NCI-H1105 treated with DMSO at 0.1 percent for 48 hours (cell line): Measurements from ENCODE around the gene ZNF273.
"Not testable (repeated sequence)": the region's sequence is repeated elsewhere in the genome, so short reads cannot be mapped to it uniquely, and the experiment has no call there.

Source experiments
- DNase-seq: peaks from one replicate; lab custom pipeline; 2025; lab: John Stamatoyannopoulos, UW

Gene ZNF273

DNA sequence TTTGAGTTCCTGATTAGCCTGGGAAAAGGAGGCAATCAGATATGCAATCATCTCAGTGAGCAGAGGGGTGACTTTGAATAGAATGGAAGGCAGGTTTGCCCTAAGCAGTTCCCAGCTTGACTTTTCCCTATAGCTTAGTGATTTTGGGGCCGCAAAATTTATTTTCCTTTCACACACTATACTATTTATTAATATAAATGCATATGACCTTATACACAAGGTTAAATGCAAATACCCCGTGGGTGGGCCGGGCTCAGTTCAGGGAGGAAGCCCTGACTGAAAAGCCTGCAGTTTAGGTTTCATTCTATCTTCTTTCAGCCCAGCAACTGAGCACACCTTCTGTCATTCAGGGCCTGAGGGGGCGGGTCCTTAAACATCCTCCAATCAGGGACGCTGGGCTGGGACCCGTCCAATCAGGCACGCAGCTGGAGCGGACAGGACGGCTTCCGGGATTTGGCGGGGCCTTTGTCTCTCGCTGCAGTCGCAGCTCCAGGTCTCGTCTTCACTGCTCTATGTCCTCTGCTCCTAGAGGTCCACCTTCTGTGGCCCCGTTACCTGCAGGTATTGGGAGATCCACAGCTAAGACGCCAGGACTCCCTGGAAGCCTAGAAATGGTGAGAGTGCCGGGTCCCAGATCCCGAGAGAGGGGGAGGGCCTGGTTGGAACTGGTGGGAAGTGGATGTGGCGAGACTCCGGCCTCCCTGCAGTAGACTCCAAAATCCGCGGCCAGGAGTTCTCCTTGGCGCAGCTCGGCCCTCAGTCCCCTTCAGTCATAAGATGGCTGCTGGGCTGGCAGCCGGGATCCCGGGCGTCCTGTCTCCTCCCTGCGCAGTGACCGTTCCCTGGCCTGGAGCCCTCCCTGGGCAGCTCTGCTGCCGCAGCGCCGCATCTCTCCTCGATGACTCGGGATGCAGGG is at the start of gene ZNF273:
Gene ZNF273, plus strand, starts transcription at position 468 of the 916 bp plus-strand sequence. Its CDS starts 45 bp downstream, at position 513.
- peak; percentile 89 for DNase-seq

DNA sequence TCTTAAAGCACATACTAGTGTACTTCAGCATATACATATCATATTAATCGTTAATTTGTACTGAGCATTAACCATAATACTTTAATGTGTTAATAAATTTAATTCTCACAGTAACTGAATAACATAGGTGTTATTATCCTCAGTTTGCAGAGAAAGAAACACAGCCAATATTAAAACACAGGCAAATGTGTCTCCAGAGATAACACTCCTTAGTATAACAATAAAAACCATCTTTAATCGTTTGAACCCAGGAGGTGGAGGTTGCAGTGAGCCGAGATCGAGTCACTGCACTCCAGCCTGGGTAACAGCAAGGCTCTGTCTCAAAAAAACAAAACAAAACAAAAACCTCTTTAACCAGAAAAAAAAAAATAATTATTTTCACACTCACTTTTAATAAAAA is 49.4 kb upstream of the ZNF273 start:
- no peak for DNase-seq

DNA sequence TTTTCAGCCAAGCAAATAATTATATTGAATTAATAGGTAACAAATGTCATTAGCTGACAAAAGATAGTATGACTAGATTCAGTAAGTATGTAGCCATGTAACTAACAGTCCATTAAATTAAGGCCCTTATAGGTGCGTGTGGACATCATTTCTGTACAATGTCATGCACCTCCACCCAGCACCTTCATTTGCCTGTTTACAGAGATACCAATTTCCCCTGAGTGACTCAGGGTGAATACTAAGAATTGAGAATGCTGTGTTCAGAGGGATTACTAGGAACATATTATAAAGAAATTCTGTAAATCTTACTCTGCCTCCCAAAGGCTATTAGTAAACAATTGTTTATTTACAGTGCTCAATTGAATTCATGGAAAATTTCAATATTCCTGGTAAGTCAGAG is 48.1 kb upstream of the ZNF273 start:
- DNase-seq, result no peak

DNA sequence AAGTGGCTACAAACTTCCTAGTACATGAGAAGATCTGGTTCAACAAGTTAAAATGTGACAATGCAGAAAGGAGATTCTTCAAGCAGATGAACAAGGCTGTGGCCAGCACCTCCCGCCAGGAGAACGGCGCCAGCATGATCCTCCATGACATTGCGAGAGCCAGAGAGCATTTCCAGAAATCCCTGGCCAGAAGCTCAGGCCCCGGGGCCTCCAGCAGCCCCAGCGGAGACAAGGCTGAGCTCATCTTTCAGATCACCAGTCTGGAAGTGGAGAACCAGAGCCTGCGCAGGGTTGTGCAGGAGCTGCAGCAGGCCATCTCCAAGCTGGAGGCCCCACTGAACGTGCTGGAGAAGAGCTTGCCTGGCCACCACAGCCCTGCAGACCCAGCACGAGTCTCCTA is 40.1 kb upstream of the ZNF273 start:
- no peak for DNase-seq

DNA sequence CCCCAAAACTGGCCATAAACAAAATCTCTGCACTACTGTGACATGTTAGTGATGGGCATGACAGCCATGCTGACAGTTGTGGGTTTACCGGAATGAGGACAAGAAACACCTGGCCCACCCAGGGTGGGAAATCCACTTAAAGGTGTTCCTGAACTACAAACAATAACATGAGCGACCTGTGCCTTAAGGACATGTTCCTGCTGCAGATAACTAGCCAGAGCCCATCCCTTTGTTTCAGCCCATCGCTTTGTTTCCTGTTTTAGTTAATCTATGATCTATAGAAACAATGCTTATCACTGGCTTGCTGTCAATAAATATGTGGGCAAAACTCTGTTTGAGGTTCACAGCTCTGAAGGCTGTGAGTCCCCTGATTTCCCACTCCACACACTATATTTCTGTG is 39.5 kb upstream of the ZNF273 start:
- DNase-seq, result not testable (repeated sequence)

DNA sequence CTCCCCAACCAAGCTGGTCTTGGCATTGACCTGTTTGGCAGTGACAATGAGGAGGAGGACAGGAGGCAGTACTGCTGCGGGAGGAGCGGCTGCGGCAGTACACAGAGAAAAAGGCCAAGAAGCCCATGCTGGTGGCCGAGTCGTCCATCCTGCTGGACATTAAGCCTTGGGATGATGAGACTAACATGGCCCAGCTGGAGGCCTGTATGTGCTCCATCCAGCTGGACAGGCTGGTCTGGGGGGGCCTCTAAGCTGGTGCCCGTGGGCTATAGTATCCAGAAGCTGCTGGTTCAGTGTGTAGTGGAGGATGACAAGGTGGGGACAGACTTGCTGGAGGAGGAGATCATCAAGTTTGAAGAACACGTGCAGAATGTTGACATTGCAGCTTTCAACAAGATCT is 39.1 kb upstream of the ZNF273 start:
- no peak for DNase-seq

DNA sequence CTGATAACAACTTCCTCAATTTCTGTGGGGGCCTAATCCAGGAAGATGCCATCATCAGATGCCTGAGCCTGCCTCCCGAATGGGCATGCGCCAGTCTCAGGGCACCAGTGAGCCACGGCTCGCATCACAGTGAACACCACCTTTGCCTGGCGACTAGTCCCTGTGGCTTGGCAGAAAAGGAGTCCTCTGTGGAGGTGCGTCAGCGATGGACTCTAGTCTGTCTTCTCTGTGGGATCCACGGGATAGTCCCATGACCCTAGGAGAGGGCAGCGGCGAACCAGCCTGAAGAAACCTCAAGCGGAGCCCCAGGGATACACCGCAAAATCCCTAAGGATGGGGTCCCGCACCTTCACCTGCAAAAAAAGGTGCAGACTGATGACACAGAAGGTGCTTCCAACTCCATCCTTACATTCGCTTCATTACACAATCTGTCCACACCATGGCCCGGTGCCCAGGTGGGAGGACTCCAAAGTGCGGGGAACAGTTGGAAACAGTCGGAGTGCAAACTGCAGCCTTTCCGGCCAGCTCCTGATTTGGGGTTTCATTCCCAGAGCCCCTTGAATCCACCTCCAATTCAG is 35.1 kb upstream of the ZNF273 start:
- no peak for DNase-seq

DNA sequence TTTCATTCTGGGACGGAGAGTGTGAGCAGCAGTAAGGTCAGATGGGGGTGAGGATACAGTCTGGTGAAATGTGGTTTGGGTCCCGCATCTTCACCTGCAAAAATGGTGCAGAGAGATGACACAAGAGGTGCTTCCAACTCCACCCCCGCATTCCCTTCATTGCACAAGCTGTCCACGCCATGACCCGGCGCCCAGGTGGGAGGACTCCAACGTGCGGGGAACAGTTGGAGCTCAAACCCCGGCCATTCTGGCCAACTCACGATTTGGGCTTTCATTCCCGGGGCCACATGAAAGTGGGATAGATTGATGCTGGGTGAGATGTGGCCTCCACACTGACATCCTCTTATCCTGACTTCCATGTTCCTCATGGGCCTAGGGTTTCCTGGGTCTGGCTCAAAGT is 34.6 kb upstream of the ZNF273 start:
- no peak for DNase-seq

DNA sequence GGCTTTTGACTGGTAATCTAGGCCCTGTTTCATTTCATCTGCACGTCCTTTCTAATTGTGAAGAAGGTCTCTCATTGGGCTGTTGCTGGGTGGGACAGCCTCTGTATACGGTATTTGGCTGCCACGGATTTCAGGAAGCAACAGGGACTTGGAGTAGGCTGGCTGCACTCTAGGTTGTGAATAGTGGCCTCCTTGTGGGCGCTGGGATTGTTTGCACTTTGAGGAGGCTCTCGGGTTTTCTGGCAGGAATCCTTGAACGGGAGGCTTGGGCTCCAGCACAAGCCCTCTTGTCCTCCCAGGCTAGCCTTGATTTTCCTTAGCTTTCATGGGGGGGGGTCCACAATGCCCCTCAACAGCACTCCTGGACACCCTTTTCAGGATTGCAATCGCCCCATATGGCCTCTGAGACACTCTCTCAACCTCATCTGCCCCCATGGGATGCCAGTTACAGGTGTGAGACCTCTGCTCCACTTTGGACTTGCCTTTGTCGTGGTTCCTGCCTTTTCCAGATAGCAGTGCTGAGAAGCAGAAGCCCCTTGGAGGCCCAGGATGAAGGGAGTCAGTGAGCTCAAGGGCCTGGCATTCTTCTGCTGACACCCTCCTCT is 33.9 kb upstream of the ZNF273 start:
- no peak for DNase-seq

DNA sequence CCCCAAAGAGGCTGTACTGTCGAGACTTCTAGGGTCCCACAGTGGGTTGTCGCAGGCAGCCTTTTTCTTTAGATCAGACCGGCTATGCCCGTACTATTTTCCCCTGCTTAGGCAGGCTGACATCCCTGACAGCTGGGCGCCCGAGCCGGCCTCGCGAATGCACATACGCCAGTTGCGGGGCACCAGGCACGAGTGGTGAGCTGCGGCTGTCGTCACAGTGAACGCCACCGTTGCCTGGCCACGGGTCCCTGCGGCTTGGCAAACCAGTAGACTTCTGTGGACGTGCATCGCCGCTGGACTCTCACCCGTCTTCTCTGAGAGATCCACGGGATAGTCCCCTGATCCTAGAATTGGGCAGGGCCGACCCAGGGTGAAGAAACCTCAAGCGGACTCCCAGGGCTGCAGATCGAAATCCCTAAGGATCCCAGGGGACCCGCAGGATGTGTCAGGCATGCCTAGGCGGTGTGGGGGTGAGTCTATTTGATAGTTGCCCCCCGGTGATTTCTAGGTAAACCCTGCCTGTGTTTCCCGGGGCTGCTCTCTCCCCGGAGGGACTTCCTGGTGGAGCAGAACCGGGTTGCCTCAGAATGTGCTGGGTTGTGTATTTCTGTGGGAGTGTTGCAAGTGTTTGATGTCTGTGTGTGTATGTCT is 33.0 kb upstream of the ZNF273 start:
- no peak for DNase-seq

DNA sequence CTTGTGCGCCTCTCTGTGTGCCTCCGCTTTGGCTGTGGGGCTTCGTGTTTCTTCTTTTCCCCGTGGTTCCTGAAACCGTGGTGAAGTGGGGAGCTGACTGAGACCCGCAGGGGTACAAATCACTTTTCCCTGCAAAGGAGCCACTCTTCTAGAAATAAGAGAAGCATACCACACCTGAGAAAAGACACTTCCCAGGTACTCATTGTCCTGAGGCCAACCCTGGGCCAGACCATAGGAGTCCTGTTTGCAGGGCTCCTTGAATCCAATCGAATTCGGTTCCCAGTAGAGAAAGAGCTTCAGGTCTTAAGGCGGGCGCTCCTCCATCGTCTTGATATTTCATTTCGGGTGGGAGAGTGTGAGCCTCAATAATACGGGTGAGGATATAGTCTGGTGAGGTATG is 32.4 kb upstream of the ZNF273 start:
- DNase-seq, result no peak

DNA sequence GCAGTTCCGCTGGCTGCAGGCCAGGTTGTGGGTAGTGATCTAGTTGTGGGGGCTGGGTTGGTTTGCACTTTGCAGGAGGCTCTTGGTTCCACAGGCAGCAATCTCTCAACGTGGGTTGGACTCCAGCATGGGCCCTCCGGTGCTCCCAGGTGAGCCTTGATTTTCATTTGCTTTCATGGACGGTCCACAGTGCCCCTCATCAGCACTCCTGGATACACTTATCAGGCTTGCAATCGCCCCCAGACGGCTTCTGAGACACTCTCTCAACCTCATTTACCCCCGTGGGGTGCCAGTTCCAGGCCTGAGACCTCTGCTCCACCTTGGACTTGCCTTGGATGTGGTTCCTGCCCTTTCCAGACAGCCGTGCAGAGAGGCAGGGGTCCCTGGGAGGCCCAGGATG is 31.3 kb upstream of the ZNF273 start:
- DNase-seq, result no peak

DNA sequence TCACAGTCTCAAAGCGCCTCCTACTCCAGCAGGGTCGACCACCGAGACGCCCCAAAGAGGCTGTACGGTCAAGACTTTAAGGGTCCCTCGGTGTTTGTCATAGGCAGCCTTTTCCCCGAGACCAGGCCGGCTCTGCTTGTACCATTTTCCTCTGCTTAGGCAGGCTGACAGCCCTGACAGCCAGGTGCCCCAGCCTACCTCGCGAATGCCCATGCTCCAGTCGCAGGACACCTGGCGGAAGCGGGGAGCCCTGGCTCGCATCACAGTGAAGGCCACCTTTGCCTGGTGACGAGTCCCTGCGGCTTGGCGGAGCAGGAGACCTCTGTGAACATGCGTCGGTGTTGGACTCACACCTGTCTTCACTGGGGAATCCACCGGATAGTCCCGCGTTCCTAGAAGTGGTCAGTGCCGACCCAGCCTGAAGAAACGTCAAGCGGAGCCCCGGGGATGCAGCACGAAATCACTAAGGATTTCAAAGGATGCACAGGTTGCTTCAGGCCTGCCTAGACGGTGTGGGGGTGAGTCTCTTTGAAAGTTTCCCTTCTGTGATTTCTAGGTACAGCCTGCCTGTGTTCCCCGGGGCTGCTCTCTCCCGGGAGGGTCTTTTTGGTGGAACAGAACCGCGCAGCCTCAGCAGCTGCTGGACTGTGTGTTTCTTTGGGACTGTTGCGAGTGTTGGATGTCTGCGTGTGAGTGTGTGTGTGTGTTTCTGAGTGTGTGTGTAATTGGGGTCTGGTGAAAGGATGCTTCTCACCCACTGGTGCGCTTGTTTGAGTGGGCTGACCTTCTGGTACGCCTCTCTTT is 30.5 kb upstream of the ZNF273 start:
- DNase-seq, result no peak

DNA sequence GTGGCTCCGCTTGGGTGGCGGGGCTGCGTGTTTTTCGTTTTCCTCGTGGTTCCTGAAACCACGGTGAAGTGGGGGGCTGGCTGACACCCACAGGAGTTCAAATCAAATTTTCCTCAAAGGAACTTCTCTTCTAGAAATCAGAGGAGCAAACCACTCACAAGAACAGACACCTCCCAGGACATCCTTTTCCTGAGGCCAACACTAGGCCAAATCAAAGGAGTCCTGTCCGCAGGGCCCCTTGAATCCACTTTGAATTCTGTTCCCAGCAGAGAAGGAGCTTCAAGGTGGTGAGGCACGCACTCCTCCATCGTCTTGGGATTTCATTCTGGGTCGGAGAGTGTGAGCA is 29.9 kb upstream of the ZNF273 start:
- no peak for DNase-seq

DNA sequence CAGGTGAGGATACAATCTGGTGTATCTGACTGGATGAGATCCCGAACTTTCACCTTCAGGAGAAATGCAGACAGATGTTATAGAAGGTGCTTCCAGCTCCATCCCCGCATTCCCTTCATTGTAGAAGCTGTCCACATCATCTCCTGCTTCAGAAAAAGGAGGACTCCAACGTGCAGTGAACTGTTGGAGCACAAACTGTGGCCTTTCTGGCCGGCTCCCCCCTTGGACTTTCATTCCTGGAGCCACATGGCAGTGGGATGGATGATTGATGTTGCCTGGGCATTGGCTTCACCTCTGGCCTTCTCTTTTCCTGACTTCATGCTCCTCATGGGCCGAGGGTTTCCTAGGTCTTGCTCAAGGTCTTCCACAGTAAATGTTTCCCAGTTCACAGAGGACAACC is 29.6 kb upstream of the ZNF273 start:
- DNase-seq, result no peak

DNA sequence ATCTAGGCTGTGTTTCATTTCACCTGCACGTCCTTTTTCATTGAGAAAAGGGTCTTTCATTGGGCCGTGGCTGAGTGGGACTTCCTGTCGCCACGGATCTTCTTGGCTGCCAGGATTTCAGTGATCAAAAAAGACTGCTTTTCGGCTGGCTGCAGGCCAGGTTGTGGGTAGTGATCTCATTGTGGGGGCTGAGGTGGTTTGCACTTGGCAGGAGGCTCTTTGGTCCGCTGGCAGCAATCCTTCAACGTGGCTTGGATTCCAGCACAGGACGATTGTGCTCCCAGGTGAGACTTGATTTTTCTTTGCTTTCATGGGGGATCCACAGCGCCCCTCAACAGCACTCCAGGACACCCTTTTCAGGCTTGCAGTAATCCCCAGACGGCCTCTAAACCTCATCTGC is 29.0 kb upstream of the ZNF273 start:
- DNase-seq, result no peak

DNA sequence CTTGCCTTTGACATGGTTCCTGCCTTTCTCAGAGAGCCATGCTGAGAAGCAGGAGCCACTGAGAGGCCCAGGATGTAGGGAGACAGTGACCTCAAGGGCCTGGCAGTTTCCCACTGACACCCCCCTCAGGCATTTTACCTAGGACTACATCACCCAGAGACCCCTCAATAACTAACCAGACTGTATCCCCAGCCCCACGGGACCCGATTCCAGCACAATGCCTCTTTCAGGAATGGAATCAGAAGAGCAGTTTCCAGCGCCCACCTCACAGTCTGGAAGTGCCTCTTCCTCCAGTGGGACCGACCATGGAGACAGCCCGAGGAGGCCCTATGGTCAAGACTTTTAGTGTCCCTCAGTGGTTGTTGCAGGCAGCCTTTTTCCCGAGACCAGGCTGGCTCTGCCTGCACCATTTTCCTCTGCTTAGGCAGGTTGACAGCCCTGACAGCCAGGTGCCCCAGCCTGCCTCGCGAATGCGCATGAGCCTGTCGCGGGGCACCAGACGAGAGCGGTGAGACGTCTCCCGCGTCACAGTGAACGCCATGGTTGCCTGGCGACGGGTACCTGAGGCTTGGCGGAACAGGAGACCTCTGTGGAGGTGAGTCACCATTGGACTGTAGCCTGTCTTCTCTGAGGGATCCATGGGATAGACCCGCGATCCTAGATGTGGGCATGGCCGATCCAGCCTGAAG is 28.4 kb upstream of the ZNF273 start:
- no peak for DNase-seq

DNA sequence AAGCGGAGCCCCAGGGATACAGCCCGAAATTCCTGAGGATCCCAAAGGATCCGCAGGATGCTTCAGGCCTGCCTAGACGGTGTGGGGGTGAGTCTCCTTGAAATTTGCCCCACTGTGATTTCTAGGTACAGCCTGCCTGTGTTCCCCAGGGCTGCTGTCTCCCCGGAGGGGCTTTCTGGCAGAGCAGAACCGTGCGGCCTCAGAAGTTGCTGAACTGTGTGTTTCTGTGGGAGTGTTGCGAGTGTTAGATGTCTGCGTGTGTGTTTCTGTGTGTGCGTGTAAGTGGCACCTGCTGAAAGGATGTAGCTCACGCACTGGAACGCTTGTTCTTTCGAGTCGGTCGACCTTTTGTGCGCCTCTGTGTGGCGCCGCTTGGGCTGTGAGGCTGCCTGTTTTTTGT is 27.8 kb upstream of the ZNF273 start:
- no peak for DNase-seq

DNA sequence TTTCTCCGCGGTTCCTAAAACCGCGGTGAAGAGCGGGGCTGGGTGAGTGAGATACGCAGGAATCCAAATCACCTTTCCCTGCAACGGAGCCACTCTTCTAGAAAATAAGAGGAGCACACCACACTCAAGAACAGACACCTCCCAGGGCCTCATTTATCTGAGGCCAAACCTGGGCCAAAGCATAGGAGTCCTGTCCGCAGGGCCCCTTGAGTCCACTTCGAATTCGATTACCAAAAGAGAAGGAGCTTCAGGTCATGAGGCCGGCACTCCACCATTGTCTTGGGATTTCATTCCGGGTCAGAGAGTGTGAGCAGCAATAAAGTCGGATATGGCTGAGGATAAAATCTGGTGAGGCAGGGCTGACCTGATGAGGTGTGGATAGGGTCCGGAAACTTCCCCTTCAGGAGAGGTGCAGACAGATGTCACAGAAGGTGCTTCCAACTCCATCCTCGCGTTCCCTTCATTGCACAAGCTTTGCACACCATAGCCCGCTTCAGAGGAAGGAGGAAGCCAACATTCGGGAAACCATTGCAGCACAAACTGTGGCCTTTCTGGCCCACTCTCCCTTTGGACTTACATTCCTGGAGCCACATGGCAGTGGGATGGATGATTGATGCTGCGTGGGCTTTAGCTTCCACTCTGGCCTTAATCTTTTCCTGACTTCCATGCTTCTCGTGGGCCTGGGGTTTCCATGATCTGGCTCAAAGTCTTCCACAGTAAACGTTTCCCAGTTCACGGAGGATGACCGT is 27.2 kb upstream of the ZNF273 start:
- no peak for DNase-seq
